HG02840 (cell line): Measurements from ENCODE around the gene NAALADL2.
"Not testable (repeated sequence)": the region's sequence is repeated elsewhere in the genome, so short reads cannot be mapped to it uniquely, and the experiment has no call there.

Experiments used
- ATAC-seq: cut with Tn5 transposase; IDR thresholded peaks from one replicate; pipeline ENCODE4 v1.9.1; 2021; ENCODE audit warnings: mild to moderate bottlenecking, moderate library complexity, moderate number of reproducible peaks; ENCODE audit not compliant: unreplicated experiment, low FRiP score

NAALADL2 gene

DNA sequence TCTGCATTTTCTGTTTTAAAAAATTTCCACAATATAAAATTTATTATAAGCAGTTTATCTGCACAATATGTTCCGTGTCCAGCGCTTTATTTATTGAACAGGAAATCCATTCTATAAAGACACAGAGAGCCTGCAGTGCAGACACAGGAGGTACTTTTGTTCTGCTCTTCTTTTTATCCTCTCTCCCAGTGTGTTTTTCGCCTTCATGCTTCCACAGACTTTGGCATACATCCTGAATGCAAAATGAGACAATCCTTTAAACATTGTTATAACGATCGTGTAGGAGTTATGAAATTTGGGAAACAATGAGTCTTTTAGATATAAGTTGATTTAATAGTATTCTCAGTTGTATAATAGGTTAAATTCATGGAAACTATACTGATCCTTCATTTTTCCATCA is 749.2 kb downstream of the NAALADL2 start:
- no peak for ATAC-seq

GRCh38 chr3:175608911-175609310 is 749.8 kb downstream of the NAALADL2 start:
- ATAC-seq: no peak

- no peak for ATAC-seq
Measured at GRCh38 chr3:175612487-175613196, 753.5 kb downstream of the NAALADL2 start.

- ATAC-seq: not testable (repeated sequence)
Measured at GRCh38 chr3:175614107-175614506, 755.0 kb downstream of the NAALADL2 start.

DNA sequence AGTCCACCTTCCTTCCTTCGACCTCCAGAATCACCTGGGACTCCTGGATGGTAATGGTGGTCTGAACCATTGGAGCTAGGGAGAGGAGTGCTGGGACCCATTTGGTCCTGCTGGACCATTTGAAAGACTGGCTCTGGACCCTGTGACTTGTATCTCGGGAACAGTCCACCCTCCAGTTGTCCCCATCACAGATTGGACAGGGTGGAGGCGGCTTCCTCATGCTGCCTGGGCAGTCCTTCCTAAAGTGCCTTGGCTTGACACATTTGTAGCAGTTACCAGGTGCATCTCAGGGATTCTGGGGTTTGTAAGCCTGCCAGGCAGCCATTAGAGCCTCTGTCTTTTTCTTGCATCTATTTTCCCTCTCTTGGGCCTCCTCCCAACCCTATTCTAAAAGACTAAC is 758.1 kb downstream of the NAALADL2 start:
- no peak for ATAC-seq

DNA sequence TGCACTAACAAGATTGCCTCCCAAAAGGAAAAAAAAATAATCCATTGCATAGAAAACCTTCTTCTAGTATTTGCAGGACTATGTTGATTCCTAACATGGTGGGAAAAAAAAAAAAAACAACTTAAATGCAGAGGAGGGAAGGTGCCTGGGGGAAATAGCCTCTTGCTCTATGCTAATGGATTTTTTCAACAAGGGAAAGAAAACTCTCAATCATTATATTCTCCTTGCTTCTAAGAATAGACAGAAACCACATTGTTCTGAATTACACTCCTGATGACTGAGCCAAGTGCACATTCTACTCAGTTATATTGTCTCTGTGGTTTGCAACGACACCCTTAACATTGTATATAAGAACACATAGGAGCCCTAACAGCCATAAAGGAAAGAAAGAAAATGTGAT is 760.2 kb downstream of the NAALADL2 start:
- ATAC-seq: no peak

DNA sequence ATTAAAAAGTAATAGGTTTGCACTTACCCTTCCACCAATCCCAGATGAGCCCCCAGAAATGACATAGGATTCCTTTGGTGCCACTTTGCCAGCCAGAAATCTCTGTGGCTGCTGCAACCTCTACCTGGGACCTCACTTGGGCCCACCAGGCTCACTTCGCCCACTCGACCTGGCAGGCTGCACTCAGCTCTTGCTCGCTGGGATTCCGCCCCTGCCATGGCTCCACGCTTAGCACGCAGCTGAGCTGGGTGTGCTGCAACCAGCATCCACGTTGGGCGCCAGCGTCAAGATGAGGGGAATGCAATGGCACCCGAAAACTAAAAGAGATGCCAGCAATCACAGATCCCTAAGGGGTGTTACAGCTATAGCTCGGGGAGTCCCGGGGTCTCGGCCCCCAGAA is 761.0 kb downstream of the NAALADL2 start:
- ATAC-seq: no peak

DNA sequence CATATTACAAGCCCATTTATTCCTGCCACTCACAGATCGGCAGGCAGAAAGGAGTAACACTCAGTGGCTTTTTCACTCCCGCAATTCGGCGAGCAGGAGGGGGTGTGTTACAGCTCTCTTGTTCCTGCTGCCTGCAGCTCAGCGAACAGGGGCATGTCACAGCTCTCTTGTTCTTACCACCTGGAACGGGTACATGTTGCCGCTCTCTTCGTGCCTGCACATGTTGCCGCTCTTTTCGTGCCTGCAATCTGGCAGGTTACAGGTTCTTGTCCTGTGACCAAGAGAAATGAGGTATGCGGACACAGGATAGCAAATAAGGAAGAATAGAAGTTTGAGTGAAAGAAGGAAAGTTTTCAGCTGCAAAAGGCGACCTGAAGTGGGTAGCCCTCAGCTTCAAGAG is 761.4 kb downstream of the NAALADL2 start:
- ATAC-seq: no peak

- ATAC-seq: no peak
Measured at GRCh38 chr3:175640958-175641357, 781.8 kb downstream of the NAALADL2 start.

DNA sequence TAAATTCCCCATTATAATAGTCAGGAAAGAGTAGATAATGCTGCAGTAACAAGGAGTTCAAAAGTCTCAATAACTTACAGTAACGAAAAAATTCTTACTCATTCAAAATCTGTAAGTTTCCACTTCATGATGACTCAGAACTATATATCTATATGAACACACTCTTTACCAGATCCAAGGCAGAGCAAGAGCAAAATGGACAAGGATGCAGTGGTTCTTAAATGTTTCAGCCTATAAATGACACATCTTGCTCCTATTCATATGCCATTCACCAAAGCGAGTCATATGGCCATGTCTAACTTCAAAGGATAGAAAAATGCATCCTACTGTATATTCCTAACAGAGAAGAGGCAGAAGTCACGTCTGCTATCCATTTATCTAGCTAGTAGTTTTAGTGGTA is 787.7 kb downstream of the NAALADL2 start:
- no peak for ATAC-seq

DNA sequence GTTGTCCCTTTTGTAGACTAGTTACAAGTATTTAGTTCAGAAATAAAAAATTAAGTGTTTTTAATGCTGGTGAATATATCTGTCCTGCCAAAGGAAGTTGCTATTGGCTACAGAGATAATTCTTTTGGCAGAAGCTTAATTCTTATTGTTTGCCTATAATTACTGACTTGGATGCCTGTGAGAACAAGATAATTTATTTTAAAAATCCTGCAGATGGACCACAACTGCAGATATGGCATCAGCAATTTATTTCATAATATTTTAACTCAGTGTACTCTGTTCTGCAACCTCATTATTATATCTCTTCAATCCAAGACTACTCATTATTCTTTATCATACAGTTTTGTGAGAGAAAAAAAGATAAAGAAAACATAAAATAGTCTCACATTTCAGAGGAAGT is 789.8 kb downstream of the NAALADL2 start:
- ATAC-seq: no peak

DNA sequence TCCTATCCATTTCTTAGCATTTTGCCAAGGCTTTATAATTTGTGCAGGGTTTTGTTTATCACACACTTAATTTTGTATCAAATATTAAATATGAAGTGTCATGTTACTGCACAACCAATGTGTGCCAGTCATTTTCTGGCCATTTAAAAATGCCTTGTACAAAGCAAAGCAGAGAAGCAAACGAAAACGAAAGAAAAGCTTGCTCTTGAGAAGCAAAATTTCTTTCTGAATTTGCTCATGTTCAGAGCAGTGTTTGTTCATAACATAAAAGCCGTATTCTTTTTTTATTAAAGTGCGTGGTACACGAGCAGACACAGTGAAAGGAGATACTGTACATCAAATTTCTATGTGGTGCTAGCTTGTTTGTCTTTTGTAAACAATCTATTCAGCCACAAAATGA is 792.6 kb downstream of the NAALADL2 start:
- ATAC-seq: no peak

GRCh38 chr3:175655351-175655750 is 796.2 kb downstream of the NAALADL2 start:
- no peak for ATAC-seq

GRCh38 chr3:175656461-175656860 is 797.3 kb downstream of the NAALADL2 start:
- no peak for ATAC-seq

GRCh38 chr3:175659670-175660350 is 800.7 kb downstream of the NAALADL2 start:
- no peak for ATAC-seq

DNA sequence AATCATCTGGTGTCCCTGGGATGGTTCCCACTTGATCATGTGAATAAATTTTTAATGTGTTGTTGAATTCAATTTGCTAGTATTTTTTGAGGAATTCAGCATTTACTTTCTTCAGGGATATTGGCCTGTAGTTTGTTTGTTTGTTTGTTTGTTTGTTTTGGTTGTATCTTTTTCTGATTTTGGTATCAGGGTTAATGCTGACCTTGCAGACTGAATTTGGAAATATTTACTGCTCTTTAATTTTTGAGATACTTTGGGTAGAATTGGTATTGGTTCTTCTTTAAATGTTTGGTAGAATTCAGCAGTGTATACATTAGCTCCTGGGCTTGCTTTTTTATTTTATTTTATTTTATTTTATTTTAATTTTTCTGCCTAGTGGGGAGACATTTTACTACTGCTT is 803.7 kb downstream of the NAALADL2 start:
- no peak for ATAC-seq

DNA sequence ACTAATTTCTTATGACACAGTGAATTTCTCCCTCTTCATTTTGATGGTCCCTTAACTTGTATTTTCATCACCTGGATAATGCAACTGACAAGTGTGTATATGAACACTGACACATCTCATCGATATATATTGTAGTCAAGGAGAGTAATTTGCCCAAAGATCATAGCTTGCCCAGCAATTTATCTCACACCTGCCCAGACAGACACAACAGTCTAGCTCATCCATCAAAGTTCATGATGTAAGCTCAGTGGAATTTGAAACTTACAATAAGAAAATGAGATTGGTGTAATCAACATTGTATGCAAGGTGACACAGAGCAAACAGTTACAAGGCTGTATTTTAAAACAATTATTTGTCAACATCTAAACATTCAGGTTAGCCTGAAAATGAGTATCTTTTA is 805.8 kb downstream of the NAALADL2 start:
- ATAC-seq: no peak

DNA sequence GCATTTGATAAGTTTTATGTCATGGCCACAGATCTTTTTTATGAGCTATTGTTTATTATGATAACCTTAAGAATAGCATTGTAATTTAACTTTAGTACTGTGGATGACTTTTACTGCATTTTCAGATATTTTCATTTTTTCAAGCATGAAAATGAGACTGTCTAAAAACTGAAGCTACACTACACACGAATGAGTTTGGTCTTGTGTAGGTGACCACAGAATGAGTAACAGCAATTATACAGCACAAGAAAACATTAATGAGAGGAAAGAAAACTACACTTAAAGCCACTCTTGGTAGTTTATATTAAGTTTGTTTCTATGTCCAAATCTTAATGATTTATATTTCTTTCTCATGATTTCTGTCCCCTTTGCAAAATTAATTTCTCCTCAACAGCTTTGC is 809.2 kb downstream of the NAALADL2 start:
- ATAC-seq: no peak

GRCh38 chr3:175670557-175670956 is 811.4 kb downstream of the NAALADL2 start:
- ATAC-seq: no peak

DNA sequence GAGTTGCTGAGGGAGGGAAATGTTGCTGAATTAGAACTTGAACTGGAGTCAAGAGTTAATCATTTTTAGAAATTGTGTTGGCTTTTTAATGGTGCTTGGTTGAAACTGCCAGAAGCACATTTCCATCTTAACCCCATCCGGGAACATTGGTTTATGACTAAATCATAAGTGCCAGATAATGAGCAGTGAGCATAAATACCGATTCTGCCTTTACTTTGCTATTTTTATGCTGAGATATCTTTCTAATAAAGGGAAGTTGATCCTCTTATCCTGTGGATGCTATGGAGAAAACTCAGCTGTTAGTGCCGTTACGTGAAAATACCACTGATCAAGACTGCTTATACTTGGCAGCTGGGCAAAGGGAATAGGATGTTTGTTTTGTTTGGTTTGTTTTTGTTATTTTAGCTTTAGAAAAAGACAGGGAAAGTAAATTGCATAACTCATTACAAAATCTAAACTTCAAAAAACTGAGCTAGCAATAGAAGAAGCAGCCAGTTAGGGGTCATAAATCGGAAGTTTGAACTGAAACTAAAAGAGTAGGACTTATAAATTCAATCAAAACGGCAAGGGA is 813.1 kb downstream of the NAALADL2 start:
- no peak for ATAC-seq

- no peak for ATAC-seq
Measured at GRCh38 chr3:175679568-175679967, 820.4 kb downstream of the NAALADL2 start.

DNA sequence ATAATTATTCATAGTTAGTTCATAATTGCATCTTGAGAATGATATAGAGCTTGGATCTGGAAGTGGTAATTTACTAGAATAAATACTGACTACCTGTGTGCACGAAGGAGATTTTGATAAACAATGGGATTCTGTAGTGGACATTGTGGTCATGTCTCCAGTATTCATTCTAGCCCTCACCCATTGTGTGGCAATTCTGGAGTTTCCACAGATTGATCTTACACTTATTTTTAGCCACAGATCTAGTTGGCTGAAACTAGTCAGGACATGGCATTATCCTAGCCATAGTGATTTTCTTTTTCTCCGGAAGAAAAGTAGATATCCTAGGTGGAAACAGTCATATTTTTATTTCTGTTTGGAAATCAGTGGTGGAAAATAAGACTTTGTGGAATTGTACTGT is 833.1 kb downstream of the NAALADL2 start:
- no peak for ATAC-seq
